NAMALWA (cell line): ENCODE results near the gene BAIAP2L1.
A peak's percentile ranks its signal among the peaks of the same experiment; 100 is the strongest.

Experiments used
- DNase-seq: peaks from one replicate; pipeline ENCODE4 v3.0.0-alpha.2; 2015; ENCODE audit warnings: low spot score

BAIAP2L1 gene

DNA sequence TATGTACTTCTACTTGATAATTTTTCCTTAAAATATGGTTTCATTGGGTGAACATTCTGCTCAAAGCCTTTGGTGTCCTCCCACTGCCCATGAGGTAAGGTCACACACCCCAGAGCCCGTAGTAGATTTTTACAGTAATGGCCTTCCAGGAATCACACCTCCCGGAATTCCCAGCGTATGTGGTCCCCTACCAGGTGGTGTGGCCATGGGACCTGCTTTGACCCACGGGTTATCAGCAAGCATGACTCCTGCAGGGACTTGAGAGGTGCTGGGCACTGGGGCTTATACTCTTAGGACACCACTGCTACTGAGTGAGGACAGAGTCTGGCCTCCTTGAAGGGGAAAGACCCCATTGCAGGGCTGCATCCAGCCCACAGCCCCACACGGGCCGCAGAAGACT lies 42.2 kb downstream of the BAIAP2L1 start:
- no peak for DNase-seq

DNA sequence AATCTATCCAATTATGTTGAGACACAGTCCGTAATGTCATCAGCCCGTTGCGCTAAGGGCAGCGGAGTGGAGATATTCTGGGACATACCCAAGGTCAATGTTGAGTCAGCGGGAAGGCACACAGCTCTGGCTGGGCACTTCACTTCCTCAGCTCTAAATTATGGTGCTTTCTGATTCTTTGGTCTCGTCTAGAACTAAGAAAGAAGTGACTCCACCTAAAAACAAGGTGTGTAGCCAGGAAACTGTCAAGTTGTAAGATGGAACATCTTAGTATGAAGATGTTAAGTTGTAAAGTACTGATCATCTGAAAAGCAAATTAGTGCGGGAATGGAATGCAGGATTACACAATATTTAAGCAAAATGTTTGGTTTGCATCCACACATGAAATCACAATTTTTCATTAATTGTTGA lies 43.1 kb downstream of the BAIAP2L1 start:
- DNase-seq: no peak

DNA sequence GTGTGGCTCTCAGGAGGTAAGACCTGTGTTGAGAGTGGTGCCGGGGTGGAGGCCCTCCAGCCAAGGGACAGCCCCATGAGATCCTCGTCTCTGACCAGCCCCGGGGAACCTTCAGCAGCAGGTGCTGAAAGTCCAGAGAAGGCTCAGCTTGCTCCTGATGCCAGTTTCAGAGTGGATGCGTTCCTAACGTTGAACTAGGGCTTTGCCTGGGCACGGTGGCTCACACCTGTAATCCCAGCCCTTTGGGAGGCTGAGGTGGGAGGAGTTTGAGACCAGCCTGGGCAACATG lies 45.7 kb downstream of the BAIAP2L1 start:
- DNase-seq: no peak

DNA sequence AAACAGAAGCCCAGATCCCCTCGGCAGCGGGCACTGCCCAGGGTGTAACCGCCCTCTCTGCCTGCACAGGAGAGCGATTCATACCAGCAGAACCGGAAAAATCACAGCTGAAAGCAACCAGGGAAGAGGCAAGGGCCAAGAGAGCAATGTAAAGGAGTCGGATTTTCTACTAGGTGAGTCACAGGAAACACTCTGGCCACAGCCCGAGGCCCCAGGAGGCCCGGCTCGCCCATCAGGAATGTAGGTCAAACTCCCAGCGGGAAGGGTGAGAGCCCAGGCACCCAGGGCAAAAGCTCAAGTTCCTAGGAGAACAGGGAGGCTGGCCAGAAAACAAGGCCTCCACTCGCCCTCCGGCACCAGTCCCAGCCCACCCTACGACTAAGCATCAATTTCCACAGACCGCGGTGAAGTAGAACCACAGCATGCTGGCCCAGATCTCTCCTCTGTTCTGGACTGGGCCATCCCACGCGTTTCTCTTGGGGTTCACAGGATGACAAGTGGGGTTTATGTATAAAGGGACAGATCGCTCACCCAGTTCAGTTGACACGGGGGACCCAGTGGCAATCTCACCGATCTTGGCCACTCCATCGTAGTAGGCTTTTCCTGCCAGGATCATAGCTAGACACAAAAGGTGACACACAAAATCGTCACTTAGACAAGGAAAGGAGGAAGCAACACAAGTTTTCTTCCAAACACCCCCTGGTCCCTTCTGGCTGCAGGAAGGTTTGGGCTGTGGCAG lies 46.2 kb downstream of the BAIAP2L1 start:
- DNase-seq: no peak

DNA sequence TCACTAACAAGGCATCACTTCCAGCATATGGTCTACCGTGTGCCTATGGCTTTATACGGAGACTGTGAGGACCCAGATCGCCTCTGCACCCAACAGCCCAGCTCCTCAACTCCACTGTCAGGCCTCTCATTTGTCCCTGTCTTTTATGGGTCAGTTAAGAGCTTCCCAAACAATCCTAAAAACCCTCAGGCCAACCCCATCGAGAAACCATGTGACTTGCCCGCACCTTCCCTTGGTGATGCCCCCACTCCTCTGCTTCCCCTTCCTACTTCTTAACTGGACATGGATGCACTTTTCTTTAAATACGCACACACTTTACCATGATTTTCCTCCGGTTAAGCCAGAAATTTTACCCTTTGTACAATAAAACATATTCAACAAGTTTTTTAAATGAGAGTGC lies 46.8 kb downstream of the BAIAP2L1 start:
- DNase-seq: no peak

DNA sequence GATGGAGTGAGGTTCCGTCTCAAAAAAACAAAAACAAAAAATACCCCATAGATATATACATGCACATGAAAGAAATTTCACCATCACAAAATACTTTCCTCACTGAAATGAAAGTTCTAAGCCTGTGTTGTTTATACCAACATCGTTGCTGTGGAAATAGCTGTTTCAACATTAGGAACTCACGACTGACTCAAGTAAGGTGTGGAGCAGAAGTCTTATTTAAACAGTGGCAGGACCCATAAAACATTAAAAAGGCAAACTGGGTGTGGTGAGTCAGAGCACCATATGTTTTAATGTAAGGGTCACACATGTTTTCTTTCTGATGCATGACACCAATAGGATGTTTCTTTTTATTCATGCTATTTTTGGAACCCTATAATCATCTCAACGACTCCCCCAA lies 48.3 kb downstream of the BAIAP2L1 start:
- DNase-seq: peak; percentile 26

DNA sequence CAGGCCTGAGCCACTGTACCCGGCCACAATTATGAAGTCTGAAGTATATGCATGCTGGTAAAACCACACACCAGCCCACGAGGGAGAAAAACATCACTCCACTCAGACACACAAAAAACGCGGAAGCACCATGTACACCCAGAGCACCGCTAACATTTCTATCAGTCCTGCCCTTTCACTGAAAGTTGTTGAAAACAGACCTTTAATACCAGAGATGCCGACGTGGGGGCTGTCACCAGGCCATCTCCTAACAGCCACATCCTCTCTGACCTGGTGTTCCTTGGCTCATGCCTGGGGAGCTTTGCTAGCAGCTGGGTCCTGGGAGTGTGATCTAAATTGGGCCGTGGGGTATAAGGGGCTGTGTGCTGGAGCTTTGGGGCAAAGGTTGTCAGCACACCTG lies 49.8 kb downstream of the BAIAP2L1 start:
- no peak for DNase-seq

DNA sequence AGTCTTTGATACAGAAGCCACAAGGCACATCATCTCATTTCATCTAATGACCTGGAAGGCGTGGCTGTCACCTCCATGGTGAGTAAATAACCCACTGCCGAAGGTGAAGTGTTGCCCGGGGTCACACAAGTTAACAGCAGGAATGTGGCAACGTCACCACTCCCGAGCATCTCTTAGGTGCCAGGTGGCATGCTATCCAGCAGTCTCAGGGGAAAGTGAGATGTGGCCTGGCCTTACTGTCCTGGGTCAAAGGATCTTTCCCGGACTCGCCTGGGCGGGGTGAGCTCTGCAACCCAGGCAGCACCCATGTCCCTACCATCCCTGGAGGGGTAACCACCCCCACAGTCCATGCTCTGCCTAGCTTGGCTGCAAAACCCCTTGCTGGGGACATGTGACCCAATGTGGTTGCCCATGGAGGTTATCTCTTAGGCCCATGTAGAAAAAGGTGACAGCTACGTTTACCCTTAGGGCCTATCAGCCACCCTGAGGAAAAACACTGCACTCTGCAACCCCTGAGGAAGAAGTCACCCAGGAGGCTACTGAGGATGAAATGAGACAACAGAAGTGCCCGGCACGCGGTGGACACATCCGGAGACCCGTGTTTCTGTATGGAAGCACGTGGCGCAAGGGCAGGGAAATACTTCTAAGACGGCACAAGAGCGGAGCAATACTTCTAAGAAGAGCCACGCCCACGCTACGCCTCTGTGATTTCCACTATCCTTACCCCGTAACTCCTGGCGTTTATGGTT lies 52.0 kb downstream of the BAIAP2L1 start:
- no peak for DNase-seq

DNA sequence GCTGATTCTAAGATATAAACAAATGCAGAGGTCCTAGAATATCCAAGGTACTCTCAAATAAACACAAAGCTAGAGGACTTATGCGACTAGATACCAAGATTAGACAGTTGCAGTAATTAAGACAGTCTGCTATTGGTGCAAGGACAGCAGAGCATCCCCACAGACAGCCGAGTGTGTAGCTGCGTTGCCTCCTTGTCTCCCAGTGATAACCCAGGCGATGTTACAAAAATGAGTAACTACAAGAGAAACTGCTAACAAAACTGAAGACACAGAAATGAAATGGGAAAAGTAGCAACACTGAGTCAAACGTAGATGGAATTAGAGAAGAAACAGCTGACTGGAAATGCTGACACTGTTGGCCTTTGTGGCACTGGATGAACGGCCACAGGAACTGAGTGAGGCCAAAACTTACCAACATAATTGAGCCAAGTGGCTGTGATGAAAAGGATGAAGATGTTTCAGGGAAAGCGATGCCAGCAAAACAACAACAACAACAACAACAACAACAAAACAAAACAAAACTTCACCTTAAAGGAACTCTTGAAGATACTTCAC lies 54.3 kb downstream of the BAIAP2L1 start:
- no peak for DNase-seq

DNA sequence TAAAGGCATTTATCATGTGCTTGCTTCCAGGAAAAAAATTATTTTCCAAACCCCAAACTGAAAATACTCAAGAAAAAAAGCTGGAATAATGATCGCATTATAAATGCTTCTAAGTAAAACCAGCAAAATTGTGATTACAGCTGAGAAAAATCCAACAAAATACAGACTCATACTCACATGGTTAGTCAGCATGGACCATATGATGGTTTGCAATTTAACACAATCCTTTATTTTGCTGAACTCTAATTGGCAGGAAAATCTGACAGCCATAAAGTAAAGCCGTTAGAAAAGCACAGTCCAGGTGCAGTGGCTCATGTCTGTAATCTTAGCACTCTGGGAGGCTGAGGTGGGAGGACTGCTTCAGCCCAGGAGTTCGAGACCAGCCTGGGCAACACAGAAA lies 59.8 kb downstream of the BAIAP2L1 start:
- no peak for DNase-seq

DNA sequence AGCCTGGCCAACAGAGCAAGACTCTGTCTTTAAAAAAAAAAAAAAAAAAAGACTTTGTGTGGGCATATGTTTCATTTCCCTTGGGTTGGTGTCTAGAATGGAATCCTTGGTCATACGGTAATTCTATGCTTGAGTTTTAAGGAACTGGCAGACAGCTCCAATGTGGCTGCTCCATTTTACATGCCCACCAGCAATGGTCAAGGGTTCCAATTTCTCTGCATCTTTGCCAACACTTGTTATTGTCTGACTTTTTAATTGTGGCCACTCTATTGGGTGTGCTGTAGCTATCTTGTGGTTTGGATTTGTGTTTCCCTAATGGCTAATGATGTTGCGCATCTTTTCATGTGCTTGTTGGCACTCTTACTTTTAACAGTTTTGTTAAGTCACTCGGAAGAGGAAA lies 61.8 kb downstream of the BAIAP2L1 start:
- DNase-seq: no peak

DNA sequence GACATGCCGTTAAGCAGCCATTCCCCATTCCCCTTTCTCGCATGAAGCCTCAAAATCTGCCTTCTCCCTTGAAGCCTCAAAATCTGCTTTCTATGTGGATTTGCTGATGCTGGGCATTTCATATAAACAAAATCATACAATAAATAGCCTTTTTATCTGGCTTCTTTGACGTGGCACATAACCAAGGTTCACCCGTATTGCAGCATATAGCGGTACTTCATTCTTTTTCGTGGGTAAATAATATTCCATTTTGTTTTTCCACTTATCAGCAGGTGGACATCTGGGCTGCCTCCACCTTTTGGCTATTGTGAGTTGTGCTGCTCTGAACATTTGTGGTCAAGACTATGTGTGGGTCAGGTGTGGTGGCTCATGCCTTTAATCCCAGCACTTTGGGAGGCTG lies 62.4 kb downstream of the BAIAP2L1 start:
- DNase-seq: no peak

DNA sequence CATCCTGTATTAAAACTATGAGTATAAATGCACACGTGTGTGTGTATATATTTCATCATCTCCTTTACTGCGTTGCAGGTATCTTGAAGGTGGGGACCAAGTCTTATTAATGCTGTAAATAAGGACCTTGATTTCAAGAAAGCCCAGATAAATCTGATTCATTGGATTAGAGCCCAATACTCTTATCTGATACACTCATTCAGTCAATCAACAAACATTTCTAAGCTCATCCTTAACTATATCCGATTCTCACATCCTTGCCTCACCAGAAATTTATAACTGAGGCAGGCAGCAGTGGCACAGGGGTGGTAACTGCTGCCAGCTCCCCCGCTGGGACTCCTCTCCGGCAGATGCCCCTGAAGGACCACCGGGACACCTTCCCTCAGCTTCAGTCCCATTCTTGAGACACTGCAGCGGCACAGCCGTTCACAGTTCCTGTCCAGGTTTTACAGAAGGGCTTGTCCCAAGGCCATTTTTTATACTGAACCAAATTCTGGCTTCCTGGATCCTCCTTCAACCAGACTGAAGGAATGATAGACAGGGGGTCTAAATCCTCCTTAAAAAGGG lies 65.4 kb downstream of the BAIAP2L1 start:
- DNase-seq: no peak

DNA sequence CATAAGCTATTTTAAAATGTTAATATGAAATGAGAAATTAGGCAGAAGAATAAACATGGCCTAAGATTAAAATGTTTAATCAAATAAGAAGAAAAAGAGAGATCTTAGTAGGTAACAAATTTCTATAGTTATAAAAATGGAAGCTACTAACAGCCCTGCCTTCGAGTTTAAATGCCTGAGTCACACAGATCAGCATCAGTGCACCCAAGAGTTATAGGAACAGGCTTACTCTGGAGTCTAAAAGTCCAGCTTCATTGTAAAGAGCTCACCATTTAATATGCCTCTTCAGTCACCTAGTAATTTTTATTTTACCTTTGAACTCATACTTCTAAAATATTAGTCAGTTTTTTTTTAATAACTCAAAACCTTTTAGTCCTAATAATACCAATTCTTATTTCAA lies 66.8 kb downstream of the BAIAP2L1 start:
- no peak for DNase-seq

DNA sequence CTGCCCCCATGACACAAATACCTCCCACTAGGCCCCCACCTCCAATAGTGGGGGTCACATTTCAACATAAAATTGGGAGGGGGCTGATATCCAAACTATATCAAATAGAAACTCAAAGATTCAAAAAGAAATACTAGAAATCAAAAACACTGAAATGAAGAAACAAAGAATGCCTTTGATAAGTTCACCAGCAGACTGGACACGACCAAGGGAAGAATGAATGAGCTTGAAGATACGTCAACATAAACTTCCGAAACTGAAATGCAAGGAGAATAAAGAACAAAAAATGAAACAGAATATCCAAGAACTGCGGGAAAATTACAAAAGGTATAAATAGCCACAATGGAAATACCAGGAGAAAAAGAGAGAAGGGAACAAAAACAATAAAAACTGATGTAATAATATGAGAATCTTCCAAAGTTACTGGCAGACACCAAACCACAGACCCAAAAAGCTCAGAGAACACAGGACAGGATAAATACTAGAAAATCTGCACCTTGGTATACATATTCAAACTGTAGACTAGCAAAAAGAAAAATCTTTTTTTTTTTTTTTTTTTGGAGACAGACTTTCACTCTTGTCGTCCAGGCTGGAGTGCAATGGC lies 69.9 kb downstream of the BAIAP2L1 start:
- no peak for DNase-seq

DNA sequence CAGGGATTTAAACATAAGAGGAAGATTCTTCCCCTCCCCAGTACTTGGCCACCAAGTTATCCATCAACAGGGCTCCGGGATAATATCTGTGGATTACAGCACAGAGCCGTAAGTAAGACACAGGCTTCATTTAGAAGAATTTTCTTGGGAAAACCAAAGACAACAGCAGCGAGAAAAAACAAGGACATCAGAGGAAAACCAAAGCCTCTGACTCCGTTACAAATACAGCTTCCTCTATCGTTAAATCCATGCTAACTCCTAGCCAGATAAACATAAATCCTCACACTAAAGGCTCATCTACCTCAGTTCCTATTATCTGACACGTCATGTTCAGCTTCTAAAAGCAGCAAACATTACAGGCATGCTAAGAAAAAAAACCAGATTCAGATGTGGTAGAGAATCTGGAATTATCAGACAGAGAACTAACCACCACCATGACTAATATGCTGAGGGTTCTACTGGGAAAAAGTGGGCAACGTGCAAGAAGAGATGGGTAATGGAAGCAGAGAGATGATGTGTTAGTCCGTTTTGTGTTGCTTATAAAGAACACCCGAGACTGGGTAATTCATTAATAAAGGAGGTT lies 71.0 kb downstream of the BAIAP2L1 start:
- no peak for DNase-seq

DNA sequence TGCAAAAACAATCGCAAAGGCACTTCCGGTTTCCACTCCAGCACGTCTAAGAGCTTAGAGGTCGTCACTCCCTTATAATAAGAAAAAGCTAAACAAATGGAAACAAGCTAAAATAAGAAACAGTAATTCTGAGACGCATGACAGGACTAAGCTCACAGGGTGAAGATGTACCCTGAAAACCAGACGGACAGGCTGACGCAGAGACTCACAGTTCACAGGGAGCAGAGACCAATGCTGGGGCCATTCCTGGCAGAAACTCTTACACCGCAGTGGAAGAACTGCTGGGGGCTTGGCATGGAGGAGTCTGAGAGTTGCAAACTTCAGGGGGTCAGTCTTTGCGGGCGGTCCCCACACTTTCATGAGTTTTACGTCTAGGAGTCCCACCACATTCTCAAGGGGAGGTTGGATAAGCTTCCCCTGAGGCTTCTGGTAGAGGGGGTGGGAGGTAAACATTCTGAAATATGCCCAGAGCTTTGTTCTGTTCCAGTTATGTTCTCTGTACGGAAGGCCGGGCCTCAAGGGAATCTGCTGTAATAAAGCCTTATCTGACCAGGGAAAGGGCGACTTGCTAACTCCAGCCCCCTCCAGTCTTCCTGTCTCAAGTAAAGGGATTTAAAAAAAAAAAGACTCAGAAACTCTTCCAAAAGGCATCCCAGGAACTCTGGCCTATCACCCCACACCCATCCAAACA lies 71.6 kb downstream of the BAIAP2L1 start:
- DNase-seq: no peak

DNA sequence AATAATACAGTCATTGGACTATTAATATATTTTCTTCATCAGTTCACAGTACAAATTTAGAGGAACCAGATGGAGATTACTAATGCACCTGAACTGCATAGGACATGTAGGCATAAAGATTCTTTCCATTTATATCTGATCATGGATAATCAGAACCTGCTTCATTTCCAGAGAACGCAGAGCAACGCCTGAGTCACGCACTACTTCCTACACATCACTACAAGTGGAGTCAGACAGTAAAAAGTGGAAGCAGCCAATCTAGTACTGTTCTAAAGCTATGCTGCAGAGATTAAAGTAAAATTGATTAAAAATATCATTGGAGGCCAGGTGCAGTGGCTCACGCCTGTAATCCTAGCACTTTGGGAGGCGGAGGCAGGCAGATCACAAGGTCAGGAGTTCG lies 76.1 kb downstream of the BAIAP2L1 start:
- no peak for DNase-seq

DNA sequence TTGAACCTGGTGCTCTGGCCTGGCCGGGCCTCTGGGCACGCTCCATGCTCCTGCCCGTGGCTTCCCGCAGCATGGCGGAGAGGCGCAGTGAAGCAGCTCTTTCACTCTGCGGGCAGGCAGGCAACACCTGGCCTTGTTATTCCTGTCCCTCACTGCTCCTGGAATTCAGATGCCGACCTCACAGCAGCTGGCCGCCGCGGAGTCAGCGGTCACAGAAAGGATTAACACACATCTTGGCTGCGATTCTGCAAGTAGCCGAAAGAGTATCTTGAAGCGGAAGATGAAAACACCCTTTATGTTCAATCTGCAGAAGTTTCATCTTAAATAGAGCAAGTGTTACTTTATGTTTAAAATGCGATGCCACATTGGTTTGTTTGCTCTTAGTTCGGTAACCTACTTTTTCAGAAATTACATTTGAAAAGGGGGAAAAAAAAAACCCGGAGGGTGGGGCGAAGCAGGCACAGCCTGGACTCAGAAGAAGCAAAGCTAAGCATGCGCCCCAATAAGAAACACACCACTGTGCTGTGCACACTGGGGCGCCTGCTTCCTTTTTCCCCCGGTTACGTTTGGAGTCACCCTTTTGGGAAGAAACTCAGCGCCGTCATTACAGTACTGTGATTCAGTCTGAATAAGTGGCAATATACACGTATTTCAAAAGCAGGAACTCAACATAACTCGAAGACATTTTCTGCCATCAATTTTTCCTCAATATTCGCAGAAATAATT lies 77.1 kb downstream of the BAIAP2L1 start:
- no peak for DNase-seq

DNA sequence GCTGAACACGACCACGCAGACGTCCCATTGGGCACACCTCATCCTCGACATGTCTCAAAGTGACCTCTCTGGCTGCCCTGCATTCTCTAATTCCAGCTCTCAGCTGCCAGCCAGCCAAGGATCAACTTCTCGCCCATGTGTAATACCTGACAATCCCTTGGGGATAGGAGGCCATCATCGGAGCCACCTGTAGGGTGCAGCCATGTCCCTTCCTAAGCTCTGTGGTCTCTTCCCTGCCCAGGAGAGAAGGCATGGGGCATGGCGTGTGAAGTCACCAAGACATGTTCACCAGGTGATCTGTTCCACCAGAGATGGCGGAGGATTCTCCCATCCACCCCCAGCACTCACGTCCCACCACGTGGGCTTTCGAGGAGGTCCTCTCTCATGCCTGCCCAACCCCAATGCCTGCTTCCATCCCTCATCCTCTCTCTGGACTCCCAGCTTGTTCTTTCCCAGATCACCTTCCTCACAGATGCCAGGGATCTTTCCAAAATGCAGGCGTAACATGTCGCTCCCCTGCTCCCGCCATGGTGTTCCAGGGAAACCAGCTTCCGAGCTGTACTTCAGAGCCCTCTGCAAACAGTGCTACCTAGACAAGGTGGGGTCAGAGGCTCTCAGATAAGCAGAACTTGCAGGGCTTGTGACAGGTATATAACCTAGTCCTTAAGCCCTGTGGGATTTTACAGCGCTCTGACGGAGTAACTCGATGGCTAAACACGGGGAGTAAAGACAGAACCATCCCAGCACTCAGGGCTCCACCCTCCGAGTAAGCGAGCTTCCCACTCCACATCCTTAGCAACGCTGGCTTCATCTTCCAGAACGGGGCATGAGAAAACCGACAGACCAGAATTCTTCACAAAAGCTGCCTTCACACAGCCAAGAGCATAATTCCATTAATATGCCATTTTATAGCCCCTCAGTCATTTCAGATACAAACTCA lies 78.3 kb downstream of the BAIAP2L1 start:
- no peak for DNase-seq
